Gastroesophageal sphincter (tissue), 3 donors: ENCODE data around the gene PDE4B.

Experiments
- CTCF ChIP-seq, 4 experiments: fragments of 200-600 bp in 2 of 4; fragments of 450-650 bp in 2 of 4; sonication (generic) in 1 of 4; IDR thresholded peaks; one replicate each; pipeline ENCODE4 v1.5.1; 2017 to 2019; ENCODE audit warnings: antibody characterized with exemption in 4 of 4, mild to moderate bottlenecking in 2 of 4, moderate library complexity in 2 of 4
- EP300 ChIP-seq: sonication (generic); formaldehyde crosslinking; IDR thresholded peaks from one replicate; pipeline ENCODE4 v1.6.1; 2017; ENCODE audit warnings: antibody characterized with exemption, mild to moderate bottlenecking
- POLR2A ChIP-seq, 2 donors: fragments of 450-650 bp; IDR thresholded peaks; one replicate each; pipeline ENCODE4 v1.6.1; 2017; ENCODE audit warnings: antibody characterized with exemption in 2 of 2, mild to moderate bottlenecking in 2 of 2, moderate library complexity in 1 of 2
- POLR2AphosphoS5 ChIP-seq: sonication (generic); formaldehyde crosslinking; IDR thresholded peaks from one replicate; pipeline ENCODE4 v1.6.1; 2017; ENCODE audit warnings: antibody characterized with exemption

DNA sequence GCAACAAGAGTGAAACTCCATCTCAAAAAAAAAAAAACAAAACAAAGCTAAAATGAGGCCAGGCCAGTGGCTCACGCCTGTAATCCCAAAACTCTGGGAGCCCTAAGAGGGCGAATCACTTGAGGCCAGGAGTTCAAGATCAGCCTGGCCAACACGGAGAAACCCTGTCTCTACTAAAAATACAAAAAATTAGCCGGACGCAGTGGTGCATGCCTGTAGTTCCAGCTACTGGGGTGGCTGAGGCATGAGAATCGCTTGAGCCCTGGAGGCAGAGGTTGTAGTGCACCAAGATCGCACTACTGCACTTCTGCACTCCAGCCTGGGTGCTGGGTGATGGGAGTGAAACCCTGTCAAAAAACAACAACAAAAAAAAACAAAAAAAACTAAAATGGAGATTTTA is 550.0 kb downstream of the PDE4B start:
- no peak for TF ChIP-seq EP300
- no peak for TF ChIP-seq CTCF (IDR thresholded peaks at IDR 0.05)
- no peak for TF ChIP-seq POLR2A (IDR thresholded peaks at IDR 0.05)
- no peak for TF ChIP-seq POLR2AphosphoS5
